Glomerular endothelial cell (primary cell): ENCODE results near the gene TSACC. TPM values are rescaled to one million over a fixed set of nuclear protein-coding genes. Genes with fewer than 3 reads are reported as not detected.

Experiments used
- DNase-seq: peaks from one replicate; pipeline ENCODE4 v3.0.0-alpha.2; 2011; ENCODE audit warnings: low read depth, low spot score; ENCODE audit errors: extremely low read depth
- total RNA-seq: library from RNA; depleted of rRNA; stranded (reverse); fragments of >200 nt; gene quantifications from 2 replicates; pipeline ENCODE4 v1.2.3, GENCODE V29; 2015

Gene TSACC
- total RNA-seq, 1 donor from 2014 or later, result not detected

DNA sequence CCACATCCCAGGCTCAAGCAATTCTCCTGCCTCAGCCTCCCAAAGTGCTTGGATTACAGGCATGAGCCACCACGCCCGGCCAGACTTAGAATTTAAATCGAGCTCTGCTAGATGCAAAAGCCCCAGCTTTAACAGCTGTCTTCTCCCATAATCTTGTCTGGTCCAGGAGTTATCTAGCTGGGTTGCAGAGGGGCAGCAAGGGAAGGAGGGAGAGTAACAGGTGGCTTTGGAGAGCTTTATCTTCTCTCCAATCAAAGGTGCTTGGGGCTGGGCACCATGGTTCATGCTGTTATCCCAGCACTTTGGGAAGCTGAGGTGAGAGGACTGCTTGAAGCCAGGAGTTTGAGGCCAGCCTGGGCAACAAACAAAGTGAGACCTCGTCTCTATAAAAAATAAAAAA, 34.5 kb downstream of the TSACC start:
- no peak for DNase-seq

DNA sequence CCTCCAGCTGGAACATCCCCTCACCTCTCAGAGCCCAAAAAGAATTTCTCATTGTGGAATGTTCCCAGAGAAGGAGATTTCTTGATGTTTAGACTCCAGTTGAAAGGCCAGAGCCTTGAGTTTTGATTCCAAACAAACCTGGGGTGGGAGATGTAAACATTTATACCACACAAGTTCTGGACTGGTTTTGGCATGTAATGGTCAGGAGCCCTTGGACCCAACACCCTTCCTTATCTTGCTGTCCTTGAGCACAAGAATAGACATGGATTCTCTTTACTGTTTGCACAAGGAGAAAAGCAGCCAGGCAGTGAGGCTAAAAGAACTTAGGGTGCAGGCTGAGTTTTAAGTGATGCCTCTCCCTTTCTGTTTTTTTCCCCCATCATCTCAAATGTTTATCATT, 35.2 kb downstream of the TSACC start:
- DNase-seq, result no peak

- no peak for DNase-seq
Measured at GRCh38 chr1:156376146-156376545, 37.8 kb downstream of the TSACC start.

GRCh38 chr1:156376958-156377919, 38.9 kb downstream of the TSACC start:
- DNase-seq, result no peak

DNA sequence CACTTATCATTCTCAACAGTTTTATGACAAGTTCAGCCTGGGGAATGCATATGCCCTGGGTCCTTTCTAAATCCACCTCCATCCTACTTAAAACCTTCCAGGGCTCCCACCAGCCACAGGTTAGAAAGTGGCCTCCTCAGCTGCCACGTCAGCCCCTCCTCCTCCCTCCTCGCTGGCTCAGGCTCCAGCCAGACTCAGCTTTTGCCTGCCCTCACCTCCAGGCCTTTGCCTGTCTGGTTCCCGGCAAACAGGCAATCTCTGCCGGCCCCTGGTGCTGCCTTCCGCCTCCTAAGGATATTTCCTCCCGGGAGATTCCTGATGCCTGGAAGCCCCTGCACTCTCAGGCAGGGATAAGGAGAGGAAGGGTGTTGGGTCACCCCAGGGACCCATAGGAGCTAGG, 40.2 kb downstream of the TSACC start:
- DNase-seq, result no peak

GRCh38 chr1:156379420-156380165, 41.3 kb downstream of the TSACC start:
- DNase-seq, result no peak

GRCh38 chr1:156382561-156382960, 44.2 kb downstream of the TSACC start:
- DNase-seq, result no peak

DNA sequence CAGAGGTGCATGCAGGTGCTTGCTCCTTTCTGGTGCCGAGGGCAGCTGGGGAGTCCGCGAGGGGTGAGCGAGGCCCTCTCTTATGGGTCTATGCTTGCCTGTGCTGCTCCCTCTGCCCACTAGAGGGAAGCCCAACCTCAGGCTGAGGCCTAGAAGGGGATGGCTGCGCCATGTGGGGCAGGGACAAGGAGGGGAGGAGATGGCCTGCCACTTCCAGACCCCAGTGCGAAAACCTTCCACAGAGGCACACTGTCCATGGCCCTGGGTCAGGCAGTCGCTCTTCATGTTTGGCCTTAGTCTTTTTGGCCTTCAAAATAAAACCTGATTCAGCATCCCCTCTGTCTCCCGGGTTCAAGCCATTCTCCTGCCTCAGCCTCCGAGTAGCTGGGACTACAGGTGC, 44.7 kb downstream of the TSACC start:
- DNase-seq, result no peak

- DNase-seq, result no peak
Measured at GRCh38 chr1:156384007-156384406, 45.7 kb downstream of the TSACC start.

DNA sequence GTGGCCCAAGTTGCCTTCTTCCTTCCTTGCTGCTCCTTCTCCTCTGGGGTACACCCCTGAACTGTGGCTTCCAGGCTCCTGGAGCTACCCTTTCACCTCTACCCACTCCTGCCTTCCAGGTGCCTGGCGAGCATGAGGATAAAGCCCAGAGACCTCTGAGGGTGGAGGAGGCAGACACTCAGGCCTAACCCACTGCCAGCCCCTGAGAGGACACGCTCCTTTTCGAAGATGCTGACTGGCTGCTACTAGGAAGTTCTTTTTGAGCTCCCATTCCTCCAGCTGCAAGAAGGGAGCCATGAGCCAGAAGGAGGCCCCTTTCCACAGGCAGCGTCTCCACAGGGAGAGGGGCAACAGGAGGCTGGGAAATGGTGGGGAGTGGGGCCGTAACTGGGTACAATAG, 46.3 kb downstream of the TSACC start:
- no peak for DNase-seq

DNA sequence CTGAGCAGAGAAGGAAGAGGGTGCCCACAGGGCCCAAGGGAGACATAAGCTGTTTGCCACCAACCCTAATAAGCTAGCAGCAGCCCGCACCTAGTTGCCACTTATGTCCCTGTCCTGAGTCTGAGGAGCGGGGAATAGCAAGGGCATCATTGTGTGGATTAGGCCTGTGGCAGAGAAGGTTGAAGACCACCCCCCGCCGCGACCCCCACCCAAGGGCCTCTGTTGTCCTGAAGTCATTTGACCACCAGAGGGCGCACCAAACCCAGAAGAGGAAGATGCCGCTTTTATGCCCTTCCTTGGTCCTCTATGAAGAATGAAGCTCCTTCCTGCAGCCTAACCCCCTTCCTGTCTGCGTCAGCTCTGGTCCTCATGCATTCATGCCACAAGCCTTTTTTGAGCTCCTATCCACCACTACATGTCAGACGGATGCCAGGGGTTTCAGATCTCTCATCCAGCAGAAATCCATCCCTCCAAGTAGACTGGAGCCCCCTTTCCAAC, 47.3 kb downstream of the TSACC start:
- peak; percentile 22 for DNase-seq

- no peak for DNase-seq
Measured at GRCh38 chr1:156386134-156386901, 48.0 kb downstream of the TSACC start.

DNA sequence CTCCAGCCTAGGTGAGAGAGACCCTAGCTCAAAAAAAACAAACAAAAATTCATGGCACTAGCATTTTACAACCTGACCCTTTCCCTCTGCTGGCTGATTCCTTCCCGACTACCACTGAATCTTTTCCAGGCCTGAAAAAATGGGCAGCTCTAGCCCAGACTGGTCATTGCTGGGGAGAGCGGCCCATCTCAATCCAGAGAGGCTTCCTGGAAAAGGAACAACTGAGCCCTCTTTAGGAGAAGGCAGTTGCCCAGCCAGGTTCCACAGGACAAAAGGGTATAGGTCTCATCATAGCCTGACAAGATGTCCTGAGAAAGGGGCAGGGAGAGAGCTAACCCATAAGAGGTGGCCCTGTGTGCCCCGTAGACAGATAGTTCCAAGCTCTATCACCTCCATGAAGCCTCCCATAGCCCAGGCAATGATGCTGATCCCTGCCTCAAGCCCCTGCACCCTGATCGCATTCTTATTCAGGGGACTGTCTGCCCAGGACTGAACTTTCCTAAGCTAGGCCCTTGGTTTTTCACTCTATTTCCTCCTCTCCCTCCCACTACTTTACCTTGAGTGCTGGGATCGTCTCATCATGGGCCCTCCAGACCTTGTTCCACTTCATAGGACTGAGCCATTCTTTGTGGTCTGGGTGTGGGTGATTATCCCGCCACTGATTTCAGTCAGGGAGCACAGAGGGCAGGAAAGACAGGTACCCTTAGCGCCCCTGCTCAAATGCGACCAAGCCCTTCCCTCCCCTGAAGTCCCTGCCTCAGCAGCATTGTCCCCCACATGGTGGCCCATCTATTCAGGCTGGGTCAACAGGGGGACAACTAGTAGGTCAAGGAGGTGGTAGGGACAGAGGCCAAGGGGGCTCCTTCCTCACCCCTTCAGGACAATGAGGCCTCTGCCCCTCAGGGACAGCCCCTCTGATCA, 48.9 kb downstream of the TSACC start:
- DNase-seq, result no peak

DNA sequence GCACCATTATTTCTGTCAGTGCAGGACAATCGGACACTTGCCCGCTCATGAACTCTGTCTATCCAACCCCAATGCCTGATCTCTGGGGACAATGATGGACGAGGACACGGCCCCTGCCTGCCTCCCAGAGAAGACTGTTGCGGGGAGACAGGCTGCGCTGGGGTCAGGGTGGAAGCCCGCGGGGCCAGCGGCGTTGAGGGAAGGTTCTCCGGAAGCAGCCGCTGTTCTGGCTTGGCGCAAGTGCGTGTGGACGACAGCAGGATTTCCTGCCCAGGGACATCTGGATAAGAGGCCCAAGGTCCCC, 49.5 kb downstream of the TSACC start:
- DNase-seq, result no peak

DNA sequence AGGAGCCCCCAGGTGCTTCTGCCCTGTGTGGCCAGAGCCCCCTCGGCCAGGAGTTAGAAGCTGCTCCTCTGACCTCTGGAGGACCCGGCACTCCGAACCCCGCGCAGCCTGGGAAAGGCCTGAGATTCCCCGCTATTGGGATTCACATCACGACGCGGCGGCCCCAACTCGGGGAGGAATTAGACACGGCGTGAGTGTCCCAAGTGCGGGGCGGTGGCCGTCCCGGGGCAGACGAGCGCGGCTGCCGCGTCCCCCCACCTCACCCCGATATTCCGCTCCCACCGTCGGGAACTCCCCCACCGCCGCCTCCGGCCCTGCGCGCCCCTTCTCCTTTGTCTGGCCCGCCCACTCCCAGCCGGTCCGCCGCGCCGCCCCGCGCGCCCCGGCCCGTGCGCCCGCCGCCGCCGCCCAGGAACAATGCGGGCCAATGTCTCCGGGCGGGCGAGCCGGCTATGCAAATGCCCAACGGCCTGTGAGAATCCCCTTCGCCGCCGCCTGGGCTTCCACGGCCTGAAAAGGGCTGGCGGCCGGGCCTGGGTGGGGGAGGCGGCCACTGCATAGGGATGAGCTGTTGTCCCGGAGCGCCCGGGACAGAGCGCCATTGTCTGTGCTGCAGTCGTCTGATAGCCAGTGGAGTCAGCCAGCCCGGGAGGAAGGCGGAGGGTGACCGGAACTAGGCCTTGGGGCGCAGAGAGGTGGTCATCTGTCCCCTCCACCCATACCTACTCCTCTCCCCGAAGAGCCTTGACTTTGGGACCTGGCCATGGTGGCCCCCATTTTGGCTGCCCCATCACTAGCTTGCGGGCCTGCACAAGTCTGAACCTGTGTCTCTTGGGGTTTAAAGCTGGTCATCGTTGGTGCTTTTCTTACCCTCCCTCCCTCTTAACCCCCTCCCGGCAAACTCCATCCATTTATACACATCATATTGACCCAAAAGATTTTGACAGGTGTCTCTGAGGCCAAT, 50.1 kb downstream of the TSACC start:
- no peak for DNase-seq

- no peak for DNase-seq
Measured at GRCh38 chr1:156389311-156389710, 51.0 kb downstream of the TSACC start.

DNA sequence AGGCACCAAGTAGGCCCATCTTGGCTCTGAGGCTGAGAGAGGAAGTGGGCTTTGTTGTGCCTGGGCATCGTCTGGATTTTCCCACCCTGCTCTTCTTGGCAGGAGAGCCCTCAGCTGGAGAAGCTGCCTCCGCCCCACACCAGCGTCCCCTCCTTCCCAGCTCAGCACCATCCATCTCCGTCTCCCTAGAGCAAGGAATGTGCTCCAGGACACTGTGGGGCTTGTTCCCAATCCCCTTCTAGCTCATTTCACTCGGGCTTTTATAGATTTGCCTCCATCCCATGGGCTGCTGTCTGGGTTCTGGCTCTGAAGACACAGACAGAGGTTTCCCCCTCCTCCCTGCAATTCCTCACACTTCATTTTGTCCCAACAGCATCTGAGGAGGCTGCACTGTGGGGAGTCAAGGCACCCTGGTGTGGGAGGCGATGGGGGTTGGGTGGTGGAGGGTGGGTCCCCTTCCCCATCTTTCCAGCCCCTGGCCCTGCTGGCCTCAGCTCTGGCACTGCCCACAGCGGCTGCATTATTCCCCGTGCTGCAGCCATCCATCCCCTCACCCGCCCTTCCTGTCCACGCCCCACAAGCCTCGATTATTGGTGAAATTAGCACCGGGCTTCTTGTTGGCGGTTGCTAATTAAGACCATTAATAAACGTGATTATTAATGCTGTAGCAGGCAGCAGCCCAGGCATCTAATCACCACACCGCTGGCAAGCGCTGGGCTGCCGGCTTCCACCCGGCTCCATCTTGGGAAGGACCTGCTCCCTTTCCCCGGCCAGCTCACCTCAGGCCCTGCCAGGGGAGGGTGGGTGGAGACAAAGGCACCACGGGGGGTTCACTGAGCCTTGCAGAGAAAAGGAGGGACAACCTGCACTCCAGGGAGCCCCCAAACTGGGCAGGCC, 52.4 kb downstream of the TSACC start:
- no peak for DNase-seq

DNA sequence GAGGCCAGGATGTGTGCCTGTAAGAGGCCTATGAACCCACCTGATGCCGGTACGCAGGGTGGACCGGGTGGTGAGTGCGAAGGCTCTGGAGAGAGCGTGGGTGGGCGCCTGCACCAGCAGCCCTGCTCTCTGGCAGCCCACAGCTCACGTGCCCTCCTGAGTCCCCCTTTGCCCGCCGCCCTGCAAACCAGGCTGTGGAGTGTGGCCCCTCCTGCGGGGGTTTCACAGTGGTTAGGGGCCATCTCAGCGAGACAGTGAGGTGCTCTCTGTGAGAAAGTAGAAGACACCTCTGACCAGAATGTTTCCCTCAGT, 53.0 kb downstream of the TSACC start:
- no peak for DNase-seq
